Astrocyte (in vitro differentiated cells and primary cell): ENCODE results near the gene NOLC1.

ENCODE experiments used
- EZH2 ChIP-seq: IDR thresholded peaks from 2 replicates; pipeline ENCODE4 v1.6.1; 2012; ENCODE audit warnings: mild to moderate bottlenecking, low read length, inconsistent platforms; ENCODE audit not compliant: insufficient read depth
- TF ChIP-seq, protein P1 (sequence below): IDR thresholded peaks from 2 replicates; pipeline ENCODE4 v1.5.1; 2011; ENCODE audit warnings: low read depth, mild to moderate bottlenecking, inconsistent platforms, low read length, moderate library complexity; ENCODE audit not compliant: insufficient read depth

DNA sequence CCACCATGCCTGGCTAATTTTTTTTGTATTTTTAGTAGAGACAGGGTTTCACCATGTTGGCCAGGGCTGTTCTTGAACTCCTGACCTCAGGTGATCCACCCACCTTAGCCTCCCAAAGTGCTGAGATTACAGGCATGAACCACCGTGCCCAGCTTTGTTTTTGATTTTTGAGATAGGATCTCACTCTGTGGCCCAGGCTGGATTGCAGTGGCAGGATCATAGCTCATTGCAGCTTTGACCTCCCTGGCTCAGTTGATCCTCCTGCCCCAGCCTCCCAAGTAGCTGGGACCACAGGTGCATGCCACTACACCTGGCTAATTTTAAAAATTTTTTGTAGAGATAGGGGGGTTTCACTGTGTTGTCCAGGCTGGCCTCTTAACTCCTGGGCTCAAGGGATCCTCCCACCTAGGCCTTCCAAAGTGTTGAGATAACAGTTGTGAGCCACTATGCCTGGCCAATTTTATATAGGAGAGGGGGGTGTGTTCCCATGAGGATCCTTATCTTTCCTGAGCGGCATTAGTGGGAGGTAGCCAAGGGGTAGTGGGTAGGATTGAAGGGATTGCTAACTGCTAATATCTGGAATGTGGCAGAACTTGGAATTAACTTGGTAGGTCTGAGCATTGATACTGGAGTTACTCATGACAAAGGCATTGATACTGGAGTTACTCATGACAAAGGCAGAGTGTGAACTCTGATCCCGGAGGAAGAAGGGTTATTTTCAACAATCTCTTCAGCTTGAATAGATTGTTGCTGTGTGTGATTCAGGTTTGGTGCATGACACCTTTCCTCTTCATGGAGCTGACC lies 1.0 kb upstream of the NOLC1 start:
- TF ChIP-seq, protein P1, sequence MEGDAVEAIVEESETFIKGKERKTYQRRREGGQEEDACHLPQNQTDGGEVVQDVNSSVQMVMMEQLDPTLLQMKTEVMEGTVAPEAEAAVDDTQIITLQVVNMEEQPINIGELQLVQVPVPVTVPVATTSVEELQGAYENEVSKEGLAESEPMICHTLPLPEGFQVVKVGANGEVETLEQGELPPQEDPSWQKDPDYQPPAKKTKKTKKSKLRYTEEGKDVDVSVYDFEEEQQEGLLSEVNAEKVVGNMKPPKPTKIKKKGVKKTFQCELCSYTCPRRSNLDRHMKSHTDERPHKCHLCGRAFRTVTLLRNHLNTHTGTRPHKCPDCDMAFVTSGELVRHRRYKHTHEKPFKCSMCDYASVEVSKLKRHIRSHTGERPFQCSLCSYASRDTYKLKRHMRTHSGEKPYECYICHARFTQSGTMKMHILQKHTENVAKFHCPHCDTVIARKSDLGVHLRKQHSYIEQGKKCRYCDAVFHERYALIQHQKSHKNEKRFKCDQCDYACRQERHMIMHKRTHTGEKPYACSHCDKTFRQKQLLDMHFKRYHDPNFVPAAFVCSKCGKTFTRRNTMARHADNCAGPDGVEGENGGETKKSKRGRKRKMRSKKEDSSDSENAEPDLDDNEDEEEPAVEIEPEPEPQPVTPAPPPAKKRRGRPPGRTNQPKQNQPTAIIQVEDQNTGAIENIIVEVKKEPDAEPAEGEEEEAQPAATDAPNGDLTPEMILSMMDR: no peak
- no peak for TF ChIP-seq EZH2
